ENCODE results near the gene GCHFR.
A peak's percentile ranks its signal among the peaks of the same experiment; 100 is the strongest.

GCHFR gene

DNA sequence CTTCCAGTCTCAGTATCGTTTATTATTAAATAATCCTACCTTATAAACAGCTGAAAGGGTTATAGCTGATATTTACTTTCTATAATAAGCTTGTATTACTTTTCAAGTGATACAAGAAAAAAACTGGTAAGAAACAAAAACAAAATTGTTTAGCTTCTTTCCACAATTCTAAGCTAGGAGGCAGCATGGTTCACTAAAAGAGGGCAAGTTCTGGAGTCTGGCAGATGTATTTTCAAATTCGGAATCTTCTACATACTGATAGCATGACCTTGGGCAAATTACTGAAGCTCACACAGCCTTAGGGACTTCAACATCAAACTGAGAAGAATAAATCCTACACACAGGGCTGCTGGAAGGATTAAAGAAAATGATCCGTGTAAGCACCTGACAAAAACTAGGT, 21.3 kb downstream of the GCHFR start:
- no peak for DNase-seq

DNA sequence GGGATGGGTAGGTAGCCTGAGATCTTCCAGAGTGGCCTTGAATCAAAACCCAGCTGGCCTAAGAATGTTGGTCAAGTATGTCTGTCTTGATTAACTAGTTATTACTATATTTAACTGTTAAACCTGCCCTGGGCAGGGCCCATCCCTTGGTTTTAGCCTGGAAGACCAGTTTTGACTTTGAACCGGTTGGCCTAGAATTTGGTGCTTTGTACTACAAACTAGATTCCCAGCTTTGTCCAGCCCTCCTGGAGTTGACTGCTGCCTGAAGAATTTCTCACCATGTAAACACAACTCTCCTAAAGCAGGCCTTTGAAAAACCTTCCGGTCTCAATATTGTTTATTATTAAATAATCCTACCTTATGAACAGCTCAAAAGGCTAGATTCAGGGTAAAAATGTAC, 21.9 kb downstream of the GCHFR start:
- no peak for DNase-seq

DNA sequence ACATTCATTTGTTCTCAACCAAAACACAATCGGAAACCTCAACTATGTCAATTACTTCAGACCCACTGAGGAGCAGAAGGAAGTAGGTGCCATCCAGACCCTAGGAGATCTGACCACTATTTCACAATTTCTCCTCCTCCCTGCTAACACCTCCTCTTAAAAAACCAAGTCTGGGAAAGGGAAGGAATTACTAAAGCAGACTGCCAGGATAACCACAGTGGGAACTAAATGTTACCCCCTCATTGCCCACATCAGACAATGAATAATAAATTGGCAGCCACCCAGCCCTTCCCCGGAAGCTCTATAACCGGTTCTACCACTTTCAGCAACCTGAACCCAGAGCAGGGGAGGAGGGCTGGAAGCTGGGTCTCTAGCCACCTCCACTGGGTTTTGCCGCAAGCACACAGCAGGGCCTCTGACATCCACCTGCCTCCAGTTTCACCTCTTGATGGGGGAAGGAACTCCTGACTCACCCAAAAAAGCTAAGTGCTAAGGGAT, 23.5 kb downstream of the GCHFR start:
- DNase-seq = peak; percentile 70

DNA sequence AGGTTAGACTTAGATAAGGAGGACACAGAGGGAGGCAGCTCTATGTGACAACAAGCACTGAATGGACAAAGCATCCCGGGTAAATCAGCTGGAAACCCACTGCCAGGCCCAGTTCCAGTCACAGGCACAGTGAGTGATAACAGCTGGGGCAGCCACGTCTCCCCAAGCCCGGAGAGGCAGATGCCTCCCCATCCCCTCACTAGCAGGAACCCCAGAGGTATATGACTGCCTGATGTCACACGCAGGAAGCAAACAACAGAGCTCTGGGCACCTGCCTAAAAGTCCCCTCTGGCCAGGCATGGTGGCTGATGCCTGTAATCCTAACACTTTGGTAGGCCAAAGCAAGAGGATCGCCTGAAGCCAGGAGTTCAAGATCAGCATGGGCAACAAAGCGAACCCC, 24.1 kb downstream of the GCHFR start:
- no peak for DNase-seq

DNA sequence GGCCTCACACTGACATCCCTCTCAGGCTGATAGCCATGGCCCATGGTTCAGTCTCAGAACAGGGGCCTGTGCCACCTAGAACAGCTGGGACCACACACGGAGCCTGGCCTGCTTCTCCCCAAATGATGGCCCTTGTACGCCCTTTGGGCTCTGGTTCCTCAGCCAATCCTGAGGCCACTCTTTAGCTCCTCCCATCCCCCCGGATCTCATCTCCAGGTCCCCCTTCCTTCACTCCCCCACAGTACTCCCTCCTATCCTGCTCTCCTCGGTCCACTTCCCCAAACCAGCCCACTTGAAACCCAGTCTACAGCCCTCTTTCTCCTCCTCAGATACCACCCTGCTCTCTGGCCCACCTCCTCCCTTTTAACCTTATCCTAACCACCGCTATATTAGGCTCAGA, 25.3 kb downstream of the GCHFR start:
- DNase-seq = no peak

DNA sequence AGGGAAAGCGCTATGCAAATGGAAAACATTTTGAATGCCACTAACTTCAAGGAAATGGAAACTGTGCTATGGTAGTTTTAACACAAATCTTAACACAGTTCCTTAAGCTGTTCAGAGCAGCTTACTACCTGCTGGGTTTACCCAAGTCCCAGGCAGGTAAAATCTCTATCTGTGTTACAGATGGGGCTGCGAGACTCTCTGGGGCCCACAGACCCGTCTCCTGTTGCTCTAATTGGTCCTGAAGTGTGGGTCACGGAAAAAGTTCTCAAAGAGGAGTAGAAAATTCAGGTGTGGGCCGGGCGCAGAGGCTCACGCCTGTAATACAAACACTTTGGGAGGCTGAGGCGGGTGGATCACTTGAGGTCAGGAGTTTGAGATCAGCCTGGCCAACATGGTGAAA, 26.1 kb downstream of the GCHFR start:
- DNase-seq = no peak

DNA sequence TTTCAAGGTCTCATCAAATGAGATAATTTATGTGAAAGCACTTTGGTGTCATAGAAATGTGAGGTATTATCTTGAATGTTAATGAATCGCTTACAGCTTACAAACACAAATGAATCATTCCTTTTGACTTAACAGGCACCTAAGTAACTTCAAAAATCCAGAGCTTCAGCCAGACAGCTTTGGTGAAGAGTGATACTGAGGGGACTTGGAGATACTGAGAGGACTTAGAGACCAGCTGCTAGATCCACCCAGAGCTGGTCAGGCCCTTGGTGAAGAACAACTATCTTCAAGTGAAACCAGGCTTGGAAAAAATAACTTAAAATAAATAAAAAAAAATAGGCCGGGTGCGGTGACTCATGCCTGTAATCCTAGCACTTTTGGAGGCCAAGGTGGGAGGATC, 26.9 kb downstream of the GCHFR start:
- DNase-seq = no peak

DNA sequence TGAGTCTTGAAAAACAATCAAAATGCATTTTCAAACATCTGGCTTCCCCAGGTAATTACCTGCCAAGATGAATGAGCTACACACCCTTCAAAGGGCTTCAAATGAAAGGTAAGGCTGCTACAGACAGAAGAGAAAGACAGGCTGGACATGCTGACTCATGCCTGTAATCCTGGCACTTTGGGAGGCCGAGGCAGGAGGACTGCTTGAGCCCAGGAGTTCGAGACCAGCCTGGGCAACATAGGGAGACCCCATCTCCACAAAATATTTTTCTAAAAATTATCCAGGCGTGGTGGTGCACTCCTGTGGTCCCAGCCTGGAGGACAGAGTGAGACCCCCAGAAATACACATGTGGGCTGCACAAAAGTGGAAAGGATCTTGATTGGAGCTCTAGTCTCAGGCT, 28.5 kb downstream of the GCHFR start:
- no peak for DNase-seq

DNA sequence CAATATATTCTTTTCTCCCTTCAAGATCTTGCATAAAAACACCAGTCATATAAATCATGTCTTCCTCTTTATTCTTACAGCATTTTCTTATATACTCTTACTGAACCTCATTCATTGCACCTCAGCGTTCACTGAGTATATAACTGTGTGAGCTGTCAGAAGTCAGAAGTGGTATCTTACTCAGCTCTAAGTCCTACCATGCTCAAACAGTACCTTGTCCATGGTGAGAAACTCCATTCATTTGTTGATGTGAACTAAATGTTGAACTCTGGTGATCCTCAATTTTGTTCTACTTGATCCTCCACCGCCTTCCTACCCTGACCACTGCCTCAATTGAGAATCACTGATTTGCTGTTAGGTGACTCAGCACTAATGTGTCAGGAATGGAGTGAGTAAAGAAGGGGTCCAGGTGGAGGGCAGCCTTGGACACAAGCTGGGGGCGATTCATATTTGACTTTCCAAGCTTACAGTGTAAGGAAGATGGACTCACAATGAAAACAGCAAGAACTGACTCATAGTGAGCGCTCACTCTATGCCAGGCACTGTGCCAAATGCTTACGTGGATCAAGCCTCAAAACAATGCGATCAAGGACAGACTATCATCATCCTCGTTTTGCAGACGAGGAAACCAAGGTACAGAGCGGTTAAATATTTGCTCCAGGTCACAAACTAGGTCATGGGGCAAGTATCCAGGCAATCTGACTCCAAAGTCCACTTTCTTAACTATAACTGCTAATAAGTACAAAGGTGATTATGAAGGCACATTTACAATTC, 29.5 kb downstream of the GCHFR start:
- peak; percentile 94 for DNase-seq

DNA sequence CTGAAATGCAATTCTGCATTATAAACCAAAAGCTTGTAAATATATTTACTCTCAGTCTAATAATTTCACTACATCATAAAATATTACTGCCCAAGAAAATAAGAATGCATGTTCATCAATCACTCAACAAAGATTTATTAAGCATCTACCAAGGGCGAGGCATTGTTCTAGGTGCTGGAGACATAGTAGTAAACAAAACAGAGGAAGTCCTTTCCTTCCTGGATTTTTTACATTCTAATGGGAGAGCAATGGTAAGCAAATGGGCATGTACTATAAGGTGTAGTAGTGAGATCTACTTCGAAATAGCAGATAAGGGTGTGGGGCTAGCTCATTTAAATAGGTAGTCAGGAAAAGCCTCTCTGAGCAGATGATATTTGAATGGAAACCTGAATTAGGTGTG, 32.2 kb downstream of the GCHFR start:
- no peak for DNase-seq

DNA sequence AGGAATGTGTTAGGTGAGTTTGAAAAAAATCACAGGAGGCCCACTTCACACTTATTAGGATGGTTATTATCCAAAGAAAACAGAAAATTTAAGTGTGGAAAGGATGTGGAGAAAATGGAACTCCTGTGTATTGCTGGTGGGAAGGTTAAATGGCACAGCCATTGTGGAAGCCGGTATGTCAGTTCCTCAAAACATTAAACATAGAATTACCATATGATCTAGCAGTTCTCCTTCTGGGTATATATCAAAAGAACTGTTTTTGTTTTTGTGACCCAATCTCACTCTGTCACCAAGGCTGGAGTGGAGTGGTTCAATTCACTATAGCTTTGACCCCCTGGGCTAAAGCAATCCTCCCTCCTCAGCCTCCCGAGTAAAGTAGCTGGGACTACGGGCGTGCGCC, 32.6 kb downstream of the GCHFR start:
- DNase-seq = no peak

DNA sequence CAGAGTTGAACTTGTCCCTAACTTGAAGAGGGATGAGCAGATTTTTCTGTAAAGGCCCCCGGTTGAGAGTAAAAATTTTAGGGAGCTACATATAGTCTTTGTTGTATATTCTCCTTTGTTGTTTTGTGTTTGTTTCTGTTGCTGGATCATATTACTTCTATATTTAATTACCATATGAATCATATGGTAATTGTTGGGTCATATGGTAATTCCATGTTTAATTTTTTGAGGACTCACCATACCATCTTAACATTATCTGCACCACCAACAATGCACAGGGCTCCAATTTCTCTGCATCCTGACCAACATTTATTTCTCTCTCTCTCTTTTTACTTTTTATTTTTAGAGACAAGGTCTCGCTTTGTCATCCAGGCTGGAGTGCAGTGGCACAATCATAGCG, 35.7 kb downstream of the GCHFR start:
- no peak for DNase-seq

DNA sequence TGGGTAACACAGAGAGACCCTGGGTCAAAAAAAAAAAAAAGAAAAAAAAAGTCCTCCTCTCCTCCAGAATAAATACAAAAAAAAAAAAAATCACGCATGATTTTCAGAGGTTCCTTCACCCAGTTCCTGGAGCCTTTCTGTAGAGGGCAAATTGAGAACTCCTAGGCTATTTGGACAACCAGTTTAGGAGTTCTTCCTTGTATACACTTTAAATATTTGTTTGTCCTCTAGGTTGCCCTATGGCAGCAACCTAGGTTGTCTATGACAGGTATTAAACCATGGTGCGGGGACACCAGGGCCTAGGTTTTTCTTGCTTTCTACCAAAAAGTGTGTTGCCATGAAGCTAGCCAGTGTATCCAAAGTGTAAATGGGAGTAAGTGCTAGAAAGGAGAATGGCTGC, 39.2 kb downstream of the GCHFR start:
- DNase-seq = no peak

DNA sequence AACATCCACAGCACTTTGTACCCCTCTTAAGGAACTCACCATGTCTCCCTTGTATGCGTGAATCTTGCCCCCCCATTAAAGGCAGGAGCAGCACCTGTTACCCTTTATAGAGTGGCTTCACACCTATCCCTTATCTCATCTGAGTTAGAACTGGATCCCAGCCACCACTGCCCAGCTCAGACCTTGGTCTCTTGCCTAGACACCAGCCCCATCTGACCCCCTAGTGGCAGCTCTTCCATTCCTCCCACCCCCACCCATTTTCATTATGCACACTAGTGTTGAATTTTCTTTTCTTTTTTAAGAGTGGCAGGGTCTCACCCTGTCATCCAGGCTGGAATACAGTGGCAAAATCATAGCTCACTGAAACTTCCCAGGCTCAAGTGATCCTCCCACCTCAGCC, 39.8 kb downstream of the GCHFR start:
- no peak for DNase-seq

DNA sequence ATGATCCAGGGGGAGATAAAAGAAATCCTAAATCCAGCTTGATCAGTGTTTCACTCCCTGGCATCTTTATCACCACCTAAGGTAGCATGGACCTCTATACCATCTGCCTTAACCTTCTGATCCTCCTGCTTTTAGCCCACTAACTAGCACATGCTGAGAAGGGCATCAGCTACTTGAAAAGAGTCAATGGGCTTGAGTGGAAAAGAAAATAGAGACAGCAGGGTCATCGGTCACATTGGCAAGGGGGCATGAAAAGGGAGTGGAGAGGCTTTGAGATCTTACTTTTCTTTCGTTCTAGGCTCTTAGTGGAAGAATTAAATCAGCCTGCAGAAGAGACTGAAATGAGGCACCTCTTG, 42.8 kb downstream of the GCHFR start:
- DNase-seq = no peak

DNA sequence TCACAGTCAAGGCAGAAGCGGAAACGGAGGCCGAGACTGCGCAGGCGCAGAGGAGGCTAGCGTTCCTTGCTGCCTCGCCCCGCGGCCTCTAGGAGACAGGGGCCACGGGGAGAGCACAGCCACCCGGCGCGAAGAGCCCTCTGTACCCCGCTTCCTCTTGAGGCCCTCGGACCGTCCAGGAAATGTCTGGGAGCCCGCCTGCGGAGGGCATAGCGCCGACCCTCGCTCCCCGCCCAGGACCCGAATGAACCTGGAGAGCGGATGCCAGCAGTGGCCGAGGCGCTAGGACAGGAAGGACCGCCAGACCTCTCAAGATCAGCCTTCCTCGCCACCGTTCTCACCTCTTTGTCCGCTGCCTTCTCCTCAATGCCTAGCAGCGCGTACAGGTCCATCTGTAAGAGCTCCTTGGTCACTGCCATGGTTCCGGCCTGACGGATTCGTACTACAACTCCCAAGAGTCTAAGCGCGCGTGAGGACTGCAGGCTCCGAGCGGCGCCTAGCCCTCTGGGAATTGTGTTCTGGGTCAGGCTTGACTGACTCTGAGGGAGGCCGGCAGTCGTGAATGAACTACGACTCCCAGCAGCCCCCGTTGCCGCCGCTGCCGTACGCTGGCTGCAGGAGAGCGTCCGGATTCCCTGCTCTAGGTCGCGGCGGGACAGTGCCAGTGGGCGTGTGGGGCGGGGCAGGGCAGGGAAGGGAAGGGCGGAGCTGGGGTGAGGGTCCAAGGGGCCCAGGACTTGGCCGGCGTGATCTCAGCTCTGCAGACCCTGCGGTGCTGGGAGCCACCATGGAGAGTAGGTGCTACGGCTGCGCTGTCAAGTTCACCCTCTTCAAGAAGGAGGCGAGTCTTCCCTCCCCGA, 43.4 kb downstream of the GCHFR start, which contains the start of the genes DNAJC17 and ZFYVE19:
Gene DNAJC17, minus strand, starts transcription at position 446 of the 860 bp plus-strand sequence. Its CDS starts 27 bp downstream, at position 419.
Gene ZFYVE19, plus strand, starts transcription at position 62 of the 860 bp plus-strand sequence. Its CDS starts 501 bp downstream, at position 563.
- DNase-seq = peak; percentile 98

DNA sequence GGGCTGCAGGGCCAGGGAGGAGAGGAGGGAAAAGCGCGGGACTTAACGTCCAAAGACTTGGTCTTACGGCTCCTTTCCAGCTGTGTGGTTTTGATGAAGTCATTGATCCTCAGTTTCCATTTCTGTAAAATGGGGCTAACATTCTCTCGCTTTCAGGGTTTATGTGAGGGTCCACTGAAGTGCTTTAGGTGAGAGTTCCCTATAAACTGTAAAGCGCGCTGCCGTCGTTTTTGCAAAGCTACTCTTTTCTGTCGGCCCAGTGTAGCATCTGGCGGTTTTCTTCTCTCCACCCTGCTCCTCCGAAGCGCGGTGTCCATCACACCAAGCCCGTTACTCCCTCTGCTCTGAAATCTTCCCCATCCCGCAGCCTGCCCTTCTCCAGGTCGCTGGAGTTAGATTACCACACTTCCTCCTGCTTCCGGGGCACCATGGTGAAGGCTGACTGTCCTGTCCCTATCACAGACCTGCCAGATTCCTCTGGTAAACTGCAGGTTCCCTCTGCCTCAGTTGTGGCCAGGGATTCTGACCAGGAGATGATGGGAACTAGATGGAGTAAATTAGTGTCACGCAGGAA, 44.1 kb downstream of the GCHFR start:
- DNase-seq = no peak

DNA sequence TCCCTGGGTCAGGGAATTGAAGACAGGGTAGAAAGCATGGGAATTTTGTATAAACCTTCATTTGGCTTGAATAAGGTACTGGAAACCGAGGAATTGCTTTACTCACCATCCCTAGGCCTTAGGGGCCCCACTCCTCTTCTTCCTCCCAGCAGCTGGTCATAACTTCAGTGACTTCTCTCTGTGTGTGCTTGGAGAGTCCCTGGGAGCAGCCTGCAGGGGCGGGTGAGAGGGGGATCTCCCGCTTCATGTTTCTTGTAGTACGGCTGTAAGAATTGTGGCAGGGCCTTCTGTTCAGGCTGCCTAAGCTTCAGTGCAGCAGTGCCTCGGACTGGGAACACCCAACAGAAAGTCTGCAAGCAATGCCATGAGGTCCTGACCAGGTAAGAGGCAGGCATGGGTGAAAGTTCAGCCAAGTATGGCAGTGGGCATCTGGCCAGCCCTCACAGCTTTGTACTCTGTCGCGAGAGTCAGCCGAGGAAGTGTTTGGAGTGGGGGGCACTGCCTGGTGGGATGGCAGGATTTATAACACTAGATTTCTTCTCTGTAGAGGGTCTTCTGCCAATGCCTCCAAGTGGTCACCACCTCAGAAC, 45.1 kb downstream of the GCHFR start:
- no peak for DNase-seq

DNA sequence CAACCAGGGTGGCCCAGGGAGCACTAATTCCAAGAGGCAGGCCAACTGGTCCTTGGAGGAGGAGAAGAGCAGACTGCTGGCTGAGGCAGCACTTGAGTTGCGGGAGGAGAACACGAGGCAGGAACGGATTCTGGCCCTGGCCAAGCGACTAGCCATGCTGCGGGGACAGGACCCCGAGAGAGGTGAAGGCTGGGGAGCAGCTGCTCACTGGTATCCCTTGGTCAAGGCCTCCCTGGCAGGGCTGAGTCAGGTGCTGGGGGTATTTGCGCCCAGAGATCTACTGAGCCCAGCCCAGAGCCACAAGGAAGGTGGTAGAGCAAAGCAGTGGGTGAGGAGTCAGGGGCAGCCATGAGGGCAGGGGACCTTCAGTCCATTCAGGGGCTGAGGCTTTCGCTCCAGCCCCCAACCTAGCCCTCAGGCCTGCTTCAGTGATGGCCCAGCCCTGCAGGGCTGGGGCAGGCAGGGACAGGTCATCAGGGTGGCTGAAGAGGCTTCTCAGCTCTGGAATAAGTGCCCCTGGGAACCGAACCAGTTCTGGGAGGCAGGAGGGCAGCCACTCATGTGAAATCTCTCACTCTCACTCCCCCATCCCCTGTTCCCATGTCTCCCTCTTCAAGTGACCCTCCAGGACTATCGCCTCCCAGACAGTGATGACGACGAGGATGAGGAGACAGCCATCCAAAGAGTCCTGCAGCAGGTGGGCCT, 49.0 kb downstream of the GCHFR start:
- no peak for DNase-seq

DNA sequence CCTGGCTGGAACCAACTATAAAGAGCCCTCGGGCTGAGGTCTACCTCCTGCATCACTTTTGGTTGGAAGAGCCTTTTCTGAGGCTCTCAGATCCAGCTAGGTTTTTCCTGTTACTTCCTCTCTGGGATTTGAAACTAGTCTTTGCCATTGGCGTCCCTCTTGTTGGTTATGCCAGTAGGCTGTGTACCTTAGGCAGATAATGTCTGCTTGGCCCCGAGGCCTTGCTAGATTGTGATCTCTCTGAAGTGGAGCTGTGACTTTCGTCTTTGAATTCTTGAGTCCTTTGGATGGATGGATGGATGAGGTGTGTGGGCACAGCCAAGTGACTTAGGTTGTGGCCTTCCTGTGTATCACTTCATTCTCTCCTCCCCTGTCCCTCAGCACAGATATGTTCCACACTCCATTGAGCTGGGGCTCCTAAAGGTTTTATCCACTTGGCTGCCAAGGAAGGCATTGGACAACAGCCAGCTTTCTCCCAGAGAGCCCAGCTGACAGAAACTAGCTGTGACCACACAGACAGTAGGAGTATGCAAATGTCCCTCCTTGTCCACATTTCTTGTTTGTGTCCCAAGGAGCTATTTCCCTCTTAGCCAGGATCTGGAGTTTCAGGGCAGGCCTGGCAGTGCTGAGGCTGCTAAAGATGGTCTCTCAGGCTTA, 51.3 kb downstream of the GCHFR start:
- DNase-seq = no peak
